HepG2 (cell line): ENCODE measurements around the gene MACROD2. TPM values are rescaled to one million over a fixed set of nuclear protein-coding genes. Genes with fewer than 3 reads are reported as not detected.

Source experiments
- ASH2L ChIP-seq: fragments of 300-600, 200-600 bp; sonication (generic); IDR thresholded peaks from 2 replicates; pipeline ENCODE4 v1.7.0; 2017; ENCODE audit warnings: low read depth, mild to moderate bottlenecking, moderate library complexity, mixed read lengths, low read length; ENCODE audit not compliant: insufficient read length
- ATM ChIP-seq: fragments of 450-650 bp; IDR thresholded peaks from 2 replicates; pipeline ENCODE4 v1.7.1; 2017; ENCODE audit warnings: mild to moderate bottlenecking, borderline replicate concordance
- EHMT2 ChIP-seq: fragments of 200-600 bp; sonication (generic); IDR thresholded peaks from 2 replicates; pipeline ENCODE4 v1.7.0; 2017; ENCODE audit warnings: antibody characterized with exemption, low read depth, low read length, borderline replicate concordance
- FOXJ3 ChIP-seq: sonication (generic); formaldehyde crosslinking; IDR thresholded peaks from 2 replicates; pipeline ENCODE4 v1.4.0; 2020; ENCODE audit warnings: missing genetic modification reagents, mild to moderate bottlenecking, borderline replicate concordance
- GTF3A ChIP-seq: sonication (generic); formaldehyde crosslinking; conservative IDR thresholded peaks from 2 replicates; pipeline ENCODE4 v1.4.0; 2020; ENCODE audit warnings: mild to moderate bottlenecking, missing genetic modification reagents
- HCFC1 ChIP-seq: fragments of 150-350 bp; IDR thresholded peaks from 2 replicates; pipeline ENCODE4 v1.6.1; 2014; ENCODE audit warnings: low read depth, low read length
- HNRNPLL ChIP-seq: fragments of 200-400 bp; formaldehyde crosslinking; IDR thresholded peaks from 2 replicates; pipeline ENCODE4 v1.6.1; 2017; ENCODE audit warnings: mild to moderate bottlenecking, low read depth, low read length; ENCODE audit not compliant: poor library complexity, severe bottlenecking
- ISL2 ChIP-seq: sonication (generic); formaldehyde crosslinking; IDR thresholded peaks from 2 replicates; pipeline ENCODE4 v1.5.0; 2020; ENCODE audit warnings: missing genetic modification reagents
- KLF6 ChIP-seq: IDR thresholded peaks from 2 replicates; pipeline ENCODE4 v1.8.0; 2016; ENCODE audit warnings: missing biosample characterization, missing genetic modification reagents
- RAD21 ChIP-seq: fragments of 450-650 bp; formaldehyde crosslinking; IDR thresholded peaks from 2 replicates; pipeline ENCODE4 v1.5.0; 2020; ENCODE audit warnings: mild to moderate bottlenecking
- RNF2 ChIP-seq: fragments of 450-650 bp; conservative IDR thresholded peaks from 2 replicates; pipeline ENCODE4 v1.6.1; 2016; ENCODE audit warnings: low read depth
- U2AF2 ChIP-seq: fragments of 200-400 bp; formaldehyde crosslinking; IDR thresholded peaks from 2 replicates; pipeline ENCODE4 v1.6.1; 2017; ENCODE audit warnings: low read depth, mild to moderate bottlenecking, low read length
- ZFP36L2 ChIP-seq: sonication (generic); formaldehyde crosslinking; IDR thresholded peaks from 2 replicates; pipeline ENCODE4 v1.4.0; 2020; ENCODE audit warnings: missing genetic modification reagents
- ZNF335 ChIP-seq: sonication (generic); formaldehyde crosslinking; IDR thresholded peaks from 2 replicates; pipeline ENCODE4 v1.4.0; 2020; ENCODE audit warnings: missing genetic modification reagents
- ZNF781 ChIP-seq: sonication (generic); formaldehyde crosslinking; IDR thresholded peaks from 2 replicates; pipeline ENCODE4 v1.5.1; 2020; ENCODE audit warnings: borderline replicate concordance, mild to moderate bottlenecking, missing genetic modification reagents; ENCODE audit errors: not compliant biosample characterization
- polyA plus RNA-seq, 8 experiments: library from polyadenylated mRNA; depleted of rRNA in 3 of 8; stranded (reverse) in 7 of 8; unstranded in 1 of 8; fragments of >200 nt; fragmentation: Illumina TruSeq in 4 of 8; extraction: Trizol in 4 of 8; gene quantifications; 2 replicates each; pipeline versions ENCODE4 v1.2.1 to v1.2.3, GENCODE V29; 2011 to 2016; ENCODE audit warnings: low read depth in 4 of 8, missing spikeins in 1 of 8, mixed read lengths in 1 of 8; ENCODE audit not compliant: insufficient read depth in 1 of 8
- total RNA-seq, 5 experiments: library from RNA; depleted of rRNA; stranded (reverse); fragments of >200 nt; fragmentation: Illumina TruSeq; extraction: Trizol; gene quantifications; 2 replicates each; pipeline ENCODE4 v1.2.3, GENCODE V29; 2016; ENCODE audit warnings: low read depth in 1 of 5
- TF ChIP-seq, protein P1 (sequence below): sonication (generic); formaldehyde crosslinking; IDR thresholded peaks from 2 replicates; pipeline ENCODE4 v1.8.1; 2023; ENCODE audit warnings: mild to moderate bottlenecking, inconsistent platforms, moderate library complexity, missing genetic modification reagents, borderline replicate concordance
- TF ChIP-seq, protein P2 (sequence below): sonication (generic); formaldehyde crosslinking; IDR thresholded peaks from 2 replicates; pipeline ENCODE4 v1.9.0; 2021; ENCODE audit warnings: missing genetic modification reagents, mild to moderate bottlenecking, borderline replicate concordance
- TF ChIP-seq, protein P3 (sequence below): sonication (generic); formaldehyde crosslinking; IDR thresholded peaks from 2 replicates; pipeline ENCODE4 v1.4.0; 2020; ENCODE audit warnings: low read depth, mild to moderate bottlenecking, missing genetic modification reagents
- TF ChIP-seq, protein P4 (sequence below): IDR thresholded peaks from 2 replicates; pipeline ENCODE4 v1.6.1; 2016; ENCODE audit warnings: mild to moderate bottlenecking
- TF ChIP-seq, protein P5 (sequence below): sonication (generic); formaldehyde crosslinking; IDR thresholded peaks from 2 replicates; pipeline ENCODE4 v1.8.0; 2022; ENCODE audit warnings: mild to moderate bottlenecking, missing genetic modification reagents
- TF ChIP-seq, protein P6 (sequence below): sonication (generic); formaldehyde crosslinking; IDR thresholded peaks from 2 replicates; pipeline ENCODE4 v1.5.0; 2020; ENCODE audit warnings: mild to moderate bottlenecking, missing genetic modification reagents

MACROD2 gene
- total and polyA plus RNA-seq, 2 of the 13 experiments (the other 11 are each of a cell fraction or from before 2014, with no cell fraction given), result 0.13 to 0.51 TPM

DNA sequence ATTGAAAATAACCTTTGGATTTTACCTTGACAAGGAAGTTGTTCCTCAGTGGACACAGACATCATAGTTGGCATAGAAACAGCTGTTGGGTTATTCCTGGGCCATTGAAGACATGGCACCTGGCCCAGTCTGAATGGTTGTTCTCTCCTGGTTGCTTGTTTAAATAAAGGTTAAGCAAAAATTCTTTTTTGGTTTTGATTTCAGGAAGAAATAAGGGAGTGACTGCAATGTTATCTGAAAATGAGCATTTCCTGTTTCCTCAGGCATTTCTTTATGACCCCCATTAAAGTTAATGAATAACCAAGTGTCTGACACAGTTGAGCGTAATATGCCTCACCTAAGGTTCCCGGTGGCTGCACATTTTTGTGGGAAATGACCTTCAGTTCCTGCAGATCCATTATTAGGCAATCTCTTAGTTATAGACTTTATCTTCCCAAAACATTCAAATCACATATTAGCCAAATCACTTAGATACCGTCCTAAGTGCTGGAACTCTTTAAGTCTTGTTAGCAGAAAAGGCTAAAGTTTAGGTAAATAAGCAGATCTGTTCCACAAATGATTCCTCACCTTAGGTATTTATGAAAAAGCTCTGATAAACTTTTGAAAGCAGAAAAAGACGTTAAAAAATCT is 990.8 kb downstream of the MACROD2 start (continued):
- TF ChIP-seq, protein P1, sequence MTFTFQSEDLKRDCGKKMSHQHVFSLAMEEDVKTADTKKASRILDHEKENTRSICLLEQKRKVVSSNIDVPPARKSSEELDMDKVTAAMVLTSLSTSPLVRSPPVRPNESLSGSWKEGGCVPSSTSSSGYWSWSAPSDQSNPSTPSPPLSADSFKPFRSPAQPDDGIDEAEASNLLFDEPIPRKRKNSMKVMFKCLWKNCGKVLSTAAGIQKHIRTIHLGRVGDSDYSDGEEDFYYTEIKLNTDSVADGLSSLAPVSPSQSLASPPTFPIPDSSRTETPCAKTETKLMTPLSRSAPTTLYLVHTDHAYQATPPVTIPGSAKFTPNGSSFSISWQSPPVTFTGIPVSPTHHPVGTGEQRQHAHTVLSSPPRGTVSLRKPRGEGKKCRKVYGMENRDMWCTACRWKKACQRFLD (CRISPR knock-in tag), result no peak
- TF ChIP-seq, protein P2, sequence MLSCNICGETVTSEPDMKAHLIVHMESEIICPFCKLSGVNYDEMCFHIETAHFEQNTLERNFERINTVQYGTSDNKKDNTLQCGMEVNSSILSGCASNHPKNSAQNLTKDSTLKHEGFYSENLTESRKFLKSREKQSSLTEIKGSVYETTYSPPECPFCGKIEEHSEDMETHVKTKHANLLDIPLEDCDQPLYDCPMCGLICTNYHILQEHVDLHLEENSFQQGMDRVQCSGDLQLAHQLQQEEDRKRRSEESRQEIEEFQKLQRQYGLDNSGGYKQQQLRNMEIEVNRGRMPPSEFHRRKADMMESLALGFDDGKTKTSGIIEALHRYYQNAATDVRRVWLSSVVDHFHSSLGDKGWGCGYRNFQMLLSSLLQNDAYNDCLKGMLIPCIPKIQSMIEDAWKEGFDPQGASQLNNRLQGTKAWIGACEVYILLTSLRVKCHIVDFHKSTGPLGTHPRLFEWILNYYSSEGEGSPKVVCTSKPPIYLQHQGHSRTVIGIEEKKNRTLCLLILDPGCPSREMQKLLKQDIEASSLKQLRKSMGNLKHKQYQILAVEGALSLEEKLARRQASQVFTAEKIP (CRISPR knock-in tag), result no peak
- TF ChIP-seq, protein P3, sequence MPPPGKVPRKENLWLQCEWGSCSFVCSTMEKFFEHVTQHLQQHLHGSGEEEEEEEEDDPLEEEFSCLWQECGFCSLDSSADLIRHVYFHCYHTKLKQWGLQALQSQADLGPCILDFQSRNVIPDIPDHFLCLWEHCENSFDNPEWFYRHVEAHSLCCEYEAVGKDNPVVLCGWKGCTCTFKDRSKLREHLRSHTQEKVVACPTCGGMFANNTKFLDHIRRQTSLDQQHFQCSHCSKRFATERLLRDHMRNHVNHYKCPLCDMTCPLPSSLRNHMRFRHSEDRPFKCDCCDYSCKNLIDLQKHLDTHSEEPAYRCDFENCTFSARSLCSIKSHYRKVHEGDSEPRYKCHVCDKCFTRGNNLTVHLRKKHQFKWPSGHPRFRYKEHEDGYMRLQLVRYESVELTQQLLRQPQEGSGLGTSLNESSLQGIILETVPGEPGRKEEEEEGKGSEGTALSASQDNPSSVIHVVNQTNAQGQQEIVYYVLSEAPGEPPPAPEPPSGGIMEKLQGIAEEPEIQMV (CRISPR knock-in tag), result no peak
- TF ChIP-seq HNRNPLL (no peak), GTF3A (CRISPR knock-in tag) (no peak), EHMT2 (peak; percentile 88; the same call in 1 of the 2 replicates), RAD21 (CRISPR knock-in tag) (no peak), FOXJ3 (peak; percentile 89; the same call in 1 of the 2 replicates), ZNF781 (CRISPR knock-in tag) (peak; percentile 57), ZFP36L2 (CRISPR knock-in tag) (0 out of 2 replicates have a peak, but pooled peaks have one; percentile 32), KLF6 (peak; percentile 81), ISL2 (CRISPR knock-in tag) (peak; percentile 98), RNF2 (no peak), HCFC1 (no peak), U2AF2 (no peak), ATM (no peak), ASH2L (peak; percentile 89), ZNF335 (CRISPR knock-in tag) (0 out of 2 replicates have a peak, but pooled peaks have one; percentile 66)
- TF ChIP-seq, protein P4, sequence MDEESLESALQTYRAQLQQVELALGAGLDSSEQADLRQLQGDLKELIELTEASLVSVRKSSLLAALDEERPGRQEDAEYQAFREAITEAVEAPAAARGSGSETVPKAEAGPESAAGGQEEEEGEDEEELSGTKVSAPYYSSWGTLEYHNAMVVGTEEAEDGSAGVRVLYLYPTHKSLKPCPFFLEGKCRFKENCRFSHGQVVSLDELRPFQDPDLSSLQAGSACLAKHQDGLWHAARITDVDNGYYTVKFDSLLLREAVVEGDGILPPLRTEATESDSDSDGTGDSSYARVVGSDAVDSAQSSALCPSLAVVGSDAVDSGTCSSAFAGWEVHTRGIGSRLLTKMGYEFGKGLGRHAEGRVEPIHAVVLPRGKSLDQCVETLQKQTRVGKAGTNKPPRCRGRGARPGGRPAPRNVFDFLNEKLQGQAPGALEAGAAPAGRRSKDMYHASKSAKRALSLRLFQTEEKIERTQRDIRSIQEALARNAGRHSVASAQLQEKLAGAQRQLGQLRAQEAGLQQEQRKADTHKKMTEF (CRISPR knock-in tag), result peak; percentile 97
- TF ChIP-seq, protein P5, sequence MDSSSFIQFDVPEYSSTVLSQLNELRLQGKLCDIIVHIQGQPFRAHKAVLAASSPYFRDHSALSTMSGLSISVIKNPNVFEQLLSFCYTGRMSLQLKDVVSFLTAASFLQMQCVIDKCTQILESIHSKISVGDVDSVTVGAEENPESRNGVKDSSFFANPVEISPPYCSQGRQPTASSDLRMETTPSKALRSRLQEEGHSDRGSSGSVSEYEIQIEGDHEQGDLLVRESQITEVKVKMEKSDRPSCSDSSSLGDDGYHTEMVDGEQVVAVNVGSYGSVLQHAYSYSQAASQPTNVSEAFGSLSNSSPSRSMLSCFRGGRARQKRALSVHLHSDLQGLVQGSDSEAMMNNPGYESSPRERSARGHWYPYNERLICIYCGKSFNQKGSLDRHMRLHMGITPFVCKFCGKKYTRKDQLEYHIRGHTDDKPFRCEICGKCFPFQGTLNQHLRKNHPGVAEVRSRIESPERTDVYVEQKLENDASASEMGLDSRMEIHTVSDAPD (CRISPR knock-in tag), result no peak; the same call in 1 of the 2 replicates
- TF ChIP-seq, protein P6, sequence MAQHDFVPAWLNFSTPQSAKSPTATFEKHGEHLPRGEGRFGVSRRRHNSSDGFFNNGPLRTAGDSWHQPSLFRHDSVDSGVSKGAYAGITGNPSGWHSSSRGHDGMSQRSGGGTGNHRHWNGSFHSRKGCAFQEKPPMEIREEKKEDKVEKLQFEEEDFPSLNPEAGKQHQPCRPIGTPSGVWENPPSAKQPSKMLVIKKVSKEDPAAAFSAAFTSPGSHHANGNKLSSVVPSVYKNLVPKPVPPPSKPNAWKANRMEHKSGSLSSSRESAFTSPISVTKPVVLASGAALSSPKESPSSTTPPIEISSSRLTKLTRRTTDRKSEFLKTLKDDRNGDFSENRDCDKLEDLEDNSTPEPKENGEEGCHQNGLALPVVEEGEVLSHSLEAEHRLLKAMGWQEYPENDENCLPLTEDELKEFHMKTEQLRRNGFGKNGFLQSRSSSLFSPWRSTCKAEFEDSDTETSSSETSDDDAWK (CRISPR knock-in tag), result no peak
